ENCODE results near the gene GDAP1L1. TPM values are rescaled to one million over a fixed set of nuclear protein-coding genes. Genes with fewer than 3 reads are reported as not detected.

Gene GDAP1L1
- total RNA-seq, 1 donor: not detected

GRCh38 chr20:44258226-44258890 is 11.2 kb downstream of the GDAP1L1 start:
- H3K27me3 ChIP-seq (ENCODE audit: insufficient read depth, low read length): no peaks in the 10 kb centered on the region
- no peaks in the 10 kb centered on the region for H3K9me3 ChIP-seq (ENCODE audit: low read depth, low read length)
- no peak overlapping the region for H3K4me3 ChIP-seq (ENCODE audit: low read length)
- H3K4me1 ChIP-seq (ENCODE audit: insufficient read depth, low read length): no peaks in the 10 kb centered on the region

GRCh38 chr20:44264287-44264686 is 17.2 kb downstream of the GDAP1L1 start:
- H3K4me3 ChIP-seq (ENCODE audit: low read length): no peak overlapping the region
- no peaks in the 10 kb centered on the region for H3K27me3 ChIP-seq (ENCODE audit: insufficient read depth, low read length)
- no peaks in the 10 kb centered on the region for H3K4me1 ChIP-seq (ENCODE audit: insufficient read depth, low read length)
- H3K9me3 ChIP-seq (ENCODE audit: low read depth, low read length): no peaks in the 10 kb centered on the region

GRCh38 chr20:44268802-44269201 is 21.7 kb downstream of the GDAP1L1 start:
- Histone ChIP-seq H3K9me3 (ENCODE audit: low read depth, low read length) (no peaks in the 10 kb centered on the region), H3K4me3 (ENCODE audit: low read length) (no peak overlapping the region), H3K27me3 (ENCODE audit: insufficient read depth, low read length) (no peaks in the 10 kb centered on the region), H3K4me1 (ENCODE audit: insufficient read depth, low read length) (no peaks in the 10 kb centered on the region)

GRCh38 chr20:44271915-44272663 is 25.0 kb downstream of the GDAP1L1 start:
- Histone ChIP-seq H3K4me1 (ENCODE audit: insufficient read depth, low read length) (no peaks in the 10 kb centered on the region), H3K27me3 (ENCODE audit: insufficient read depth, low read length) (no peaks in the 10 kb centered on the region), H3K9me3 (ENCODE audit: low read depth, low read length) (no peaks in the 10 kb centered on the region), H3K4me3 (ENCODE audit: low read length) (no peak overlapping the region)

- Histone ChIP-seq H3K4me3 (ENCODE audit: low read length) (no peak overlapping the region), H3K9me3 (ENCODE audit: low read depth, low read length) (no peaks in the 10 kb centered on the region), H3K27me3 (ENCODE audit: insufficient read depth, low read length) (no peaks in the 10 kb centered on the region), H3K4me1 (ENCODE audit: insufficient read depth, low read length) (no peaks in the 10 kb centered on the region)
These were observed 26.4 kb downstream of the GDAP1L1 start for GRCh38 chr20:44273231-44274215.

GRCh38 chr20:44274303-44275017 is 27.4 kb downstream of the GDAP1L1 start:
- Histone ChIP-seq H3K4me3 (ENCODE audit: low read length) (no peak overlapping the region), H3K9me3 (ENCODE audit: low read depth, low read length) (no peaks in the 10 kb centered on the region), H3K4me1 (ENCODE audit: insufficient read depth, low read length) (no peaks in the 10 kb centered on the region), H3K27me3 (ENCODE audit: insufficient read depth, low read length) (no peaks in the 10 kb centered on the region)

- Histone ChIP-seq H3K4me3 (ENCODE audit: low read length) (no peak overlapping the region), H3K27me3 (ENCODE audit: insufficient read depth, low read length) (no peaks in the 10 kb centered on the region), H3K9me3 (ENCODE audit: low read depth, low read length) (no peaks in the 10 kb centered on the region), H3K4me1 (ENCODE audit: insufficient read depth, low read length) (no peaks in the 10 kb centered on the region)
These were observed 32.1 kb downstream of the GDAP1L1 start for GRCh38 chr20:44279228-44279627.

GRCh38 chr20:44280387-44280786 is 33.3 kb downstream of the GDAP1L1 start:
- Histone ChIP-seq H3K4me1 (ENCODE audit: insufficient read depth, low read length) (no peaks in the 10 kb centered on the region), H3K4me3 (ENCODE audit: low read length) (no peak overlapping the region), H3K9me3 (ENCODE audit: low read depth, low read length) (no peaks in the 10 kb centered on the region), H3K27me3 (ENCODE audit: insufficient read depth, low read length) (no peaks in the 10 kb centered on the region)

GRCh38 chr20:44282192-44282591 is 35.1 kb downstream of the GDAP1L1 start:
- Histone ChIP-seq H3K4me1 (ENCODE audit: insufficient read depth, low read length) (no peaks in the 10 kb centered on the region), H3K27me3 (ENCODE audit: insufficient read depth, low read length) (no peaks in the 10 kb centered on the region), H3K4me3 (ENCODE audit: low read length) (no peak overlapping the region), H3K9me3 (ENCODE audit: low read depth, low read length) (no peaks in the 10 kb centered on the region)

- Histone ChIP-seq H3K4me1 (ENCODE audit: insufficient read depth, low read length) (no peaks in the 10 kb centered on the region), H3K27me3 (ENCODE audit: insufficient read depth, low read length) (no peaks in the 10 kb centered on the region), H3K9me3 (ENCODE audit: low read depth, low read length) (no peaks in the 10 kb centered on the region), H3K4me3 (ENCODE audit: low read length) (no peak overlapping the region)
These were observed 36.9 kb downstream of the GDAP1L1 start for GRCh38 chr20:44284032-44284431.

- Histone ChIP-seq H3K4me3 (ENCODE audit: low read length) (no peak overlapping the region), H3K4me1 (ENCODE audit: insufficient read depth, low read length) (no peaks in the 10 kb centered on the region), H3K9me3 (ENCODE audit: low read depth, low read length) (no peaks in the 10 kb centered on the region), H3K27me3 (ENCODE audit: insufficient read depth, low read length) (no peaks in the 10 kb centered on the region)
These were observed 40.4 kb downstream of the GDAP1L1 start for GRCh38 chr20:44287272-44288097.

- Histone ChIP-seq H3K27me3 (ENCODE audit: insufficient read depth, low read length) (no peaks in the 10 kb centered on the region), H3K4me3 (ENCODE audit: low read length) (no peak overlapping the region)
These were observed 41.1 kb downstream of the GDAP1L1 start for GRCh38 chr20:44288252-44288651.

GRCh38 chr20:44291754-44292153 is 44.6 kb downstream of the GDAP1L1 start:
- no peaks in the 10 kb centered on the region for H3K27me3 ChIP-seq (ENCODE audit: insufficient read depth, low read length)
- H3K4me1 ChIP-seq (ENCODE audit: insufficient read depth, low read length): no peaks in the 10 kb centered on the region
- no peaks in the 10 kb centered on the region for H3K9me3 ChIP-seq (ENCODE audit: low read depth, low read length)
- no peak overlapping the region for H3K4me3 ChIP-seq (ENCODE audit: low read length)

More at GRCh38 chr20:44288252-44288651, 41.1 kb downstream of the GDAP1L1 start:
- Histone ChIP-seq H3K4me1 (ENCODE audit: insufficient read depth, low read length) (no peaks in the 10 kb centered on the region), H3K9me3 (ENCODE audit: low read depth, low read length) (no peaks in the 10 kb centered on the region)

- no peaks in the 10 kb centered on the region for H3K4me1 ChIP-seq (ENCODE audit: insufficient read depth, low read length)
- H3K9me3 ChIP-seq (ENCODE audit: low read depth, low read length): no peaks in the 10 kb centered on the region
- no peaks in the 10 kb centered on the region for H3K27me3 ChIP-seq (ENCODE audit: insufficient read depth, low read length)
- no peak overlapping the region for H3K4me3 ChIP-seq (ENCODE audit: low read length)
These were observed 48.9 kb downstream of the GDAP1L1 start for GRCh38 chr20:44296011-44296410.

Measured in mononuclear cell (primary cell).